HG02852 (cell line): ENCODE data around the gene MASP2.
"Not testable (repeated sequence)": the region's sequence is repeated elsewhere in the genome, so short reads cannot be mapped to it uniquely, and the experiment has no call there.

ENCODE experiments used
- ATAC-seq: cut with Tn5 transposase; IDR thresholded peaks from one replicate; pipeline ENCODE4 v1.9.1; 2021; ENCODE audit warnings: mild to moderate bottlenecking, moderate library complexity; ENCODE audit not compliant: unreplicated experiment

MASP2 gene

GRCh38 chr1:10992004-10992403 is 55.0 kb downstream of the MASP2 start:
- not testable (repeated sequence) for ATAC-seq

- no peak for ATAC-seq
Observed at GRCh38 chr1:10990828-10991227, 56.2 kb downstream of the MASP2 start.

DNA sequence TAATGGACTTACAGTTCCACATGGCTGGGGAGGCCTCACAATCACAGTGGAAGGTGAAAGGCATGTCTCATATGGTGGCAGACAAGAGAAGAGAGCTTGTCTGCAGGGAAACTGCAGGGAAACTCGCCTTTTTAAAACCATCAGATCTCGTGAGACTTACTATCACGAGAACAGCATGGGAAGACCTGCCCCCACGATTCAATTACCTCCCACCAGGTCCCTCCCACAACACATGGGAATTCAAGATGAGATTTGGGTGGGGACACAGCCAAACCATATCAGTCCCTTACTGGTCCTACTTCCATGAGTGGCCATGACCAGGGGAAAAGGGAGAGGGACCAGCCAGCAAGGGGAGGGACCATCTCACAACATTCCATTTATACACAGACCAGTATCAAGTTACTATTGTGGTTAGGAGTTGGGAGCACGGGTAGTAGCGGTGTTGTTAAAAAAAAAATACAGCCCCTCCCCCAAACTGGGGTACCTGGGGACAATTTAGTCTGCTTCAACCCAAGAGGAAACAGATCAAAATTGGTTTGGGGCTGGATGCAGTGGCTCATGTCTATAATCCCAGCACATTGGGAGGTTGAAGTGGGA is 57.0 kb downstream of the MASP2 start:
- ATAC-seq: not testable (repeated sequence)

GRCh38 chr1:10989095-10989494 is 57.9 kb downstream of the MASP2 start:
- ATAC-seq: no peak

GRCh38 chr1:10987840-10988417 is 59.1 kb downstream of the MASP2 start:
- ATAC-seq: no peak

GRCh38 chr1:10986525-10986890 is 60.5 kb downstream of the MASP2 start:
- ATAC-seq: no peak

DNA sequence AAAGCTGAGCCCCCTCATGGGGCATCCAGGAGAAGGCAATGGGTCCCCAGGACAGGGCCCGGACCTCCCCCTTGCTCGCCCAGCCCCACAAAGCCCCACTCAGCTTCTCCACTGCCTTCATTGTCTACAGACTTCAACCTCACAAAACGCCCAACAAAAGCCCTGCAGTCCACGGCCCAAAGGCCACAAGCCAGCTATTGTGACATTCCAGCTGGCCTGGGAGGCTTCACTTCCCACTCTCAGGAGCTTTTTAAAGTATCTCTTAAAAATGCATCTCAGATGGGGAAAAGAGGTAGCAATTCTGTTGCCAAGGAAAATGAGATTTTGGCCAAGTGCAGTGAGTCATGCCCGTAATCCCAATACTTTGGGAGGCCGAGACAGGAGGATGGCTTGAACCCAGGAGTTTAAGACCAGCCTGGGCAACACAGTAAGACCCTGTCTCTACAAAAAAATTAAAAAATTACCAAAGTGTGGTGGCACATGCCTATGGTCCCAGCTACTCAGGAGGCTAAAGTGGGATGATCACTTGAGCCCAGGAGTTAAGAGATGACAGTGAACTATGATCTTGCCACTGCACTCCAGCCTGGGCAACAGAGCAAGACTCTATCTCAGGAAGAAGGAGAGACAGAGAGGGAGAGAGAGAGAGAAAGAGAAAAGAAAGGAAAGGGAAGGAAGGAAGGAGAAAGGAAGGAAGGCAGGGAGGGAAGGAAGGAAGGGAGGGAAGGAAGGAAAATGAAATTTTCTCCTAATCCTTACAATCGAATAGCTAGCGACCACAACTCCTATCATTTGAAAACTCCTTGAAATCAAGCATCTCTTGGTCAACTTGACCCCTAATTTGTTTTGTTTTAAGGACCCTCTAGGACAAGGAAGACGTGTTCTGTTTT is 66.0 kb downstream of the MASP2 start:
- ATAC-seq: no peak

- ATAC-seq: no peak
Observed at GRCh38 chr1:10980094-10980577, 66.9 kb downstream of the MASP2 start.

GRCh38 chr1:10979483-10979920 is 67.5 kb downstream of the MASP2 start:
- no peak for ATAC-seq

DNA sequence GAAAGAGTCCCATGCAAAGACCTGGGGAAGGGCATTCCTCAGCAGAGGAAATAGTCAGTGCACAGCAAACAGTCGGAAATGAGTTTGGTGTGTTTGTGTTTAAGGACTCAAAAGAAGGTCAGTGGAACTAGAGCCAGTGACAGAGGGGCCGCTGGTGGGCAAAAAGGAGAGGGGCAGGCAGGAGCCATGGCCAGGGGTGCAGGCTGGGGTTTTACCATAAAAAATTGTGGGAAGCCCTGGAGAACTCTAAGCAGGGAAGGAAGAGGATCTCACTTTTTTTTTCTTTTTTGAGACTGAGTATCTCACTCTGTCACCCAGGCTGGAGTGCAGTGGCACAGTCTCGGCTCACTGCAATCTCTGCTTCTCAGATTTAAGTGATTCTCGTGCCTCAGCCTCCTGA is 68.3 kb downstream of the MASP2 start:
- no peak for ATAC-seq
